Keratinocyte (primary cell): Measurements from ENCODE around the gene SUOX.

Experiments used
- CTCF ChIP-seq, 3 experiments: IDR thresholded peaks in 1 of 3; conservative IDR thresholded peaks in 1 of 3; optimal IDR thresholded peaks in 1 of 3; 2 replicates in 2 of 3; 3 replicates in 1 of 3; pipeline versions ENCODE3 to v1.5.1; 2011; ENCODE audit warnings: low read length in 3 of 3, mild to moderate bottlenecking in 3 of 3, moderate library complexity in 2 of 3, control low read depth in 1 of 3, inconsistent platforms in 1 of 3; ENCODE audit not compliant: insufficient read depth in 2 of 3; ENCODE audit errors: extremely low read depth in 1 of 3
- EZH2 ChIP-seq: IDR thresholded peaks from one replicate; pipeline ENCODE4 v1.6.1; 2012; ENCODE audit warnings: inconsistent platforms, mild to moderate bottlenecking, low read length, moderate library complexity

- TF ChIP-seq CTCF (optimal IDR thresholded peaks at IDR 0.05 in 1 of 3, IDR thresholded peaks at IDR 0.05 in 1 of 3, conservative IDR thresholded peaks at IDR 0.05 in 1 of 3; ENCODE audit: extremely low read depth in 1 of 3, insufficient read depth in 2 of 3, low read length in 3 of 3): no peak
- no peak for TF ChIP-seq EZH2
Observed at GRCh38 chr12:55969356-55969755, 27.7 kb upstream of the SUOX start.
